Iris pigment epithelial cell (primary cell): ENCODE data around the gene INTS3.
A peak's percentile ranks its signal among the peaks of the same experiment; 100 is the strongest.
"Not testable (repeated sequence)": the region's sequence is repeated elsewhere in the genome, so short reads cannot be mapped to it uniquely, and the experiment has no call there.

Experiments
- DNase-seq: peaks from one replicate; pipeline ENCODE4 v3.0.0-alpha.2; 2011; ENCODE audit warnings: low read depth

INTS3 gene

DNA sequence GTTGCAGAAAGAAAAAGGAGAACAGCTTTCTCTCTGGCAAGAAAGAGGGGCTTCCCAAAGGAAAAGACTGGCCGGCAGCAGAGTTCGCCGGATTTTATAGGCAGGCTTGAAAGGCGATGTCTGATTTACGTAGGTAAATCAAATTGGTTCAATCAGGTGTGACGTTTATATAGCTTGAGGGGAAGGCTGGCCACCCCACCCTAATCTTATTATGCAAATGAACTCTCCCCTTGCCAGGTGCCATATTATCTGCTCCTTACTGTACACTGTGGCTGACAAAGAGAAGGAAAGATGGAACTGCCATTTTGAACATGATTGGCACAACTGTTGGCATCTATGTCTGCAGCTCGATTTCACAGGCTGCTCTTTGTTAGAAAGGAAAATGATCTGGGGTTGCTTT is 16.8 kb upstream of the INTS3 start:
- no peak for DNase-seq

DNA sequence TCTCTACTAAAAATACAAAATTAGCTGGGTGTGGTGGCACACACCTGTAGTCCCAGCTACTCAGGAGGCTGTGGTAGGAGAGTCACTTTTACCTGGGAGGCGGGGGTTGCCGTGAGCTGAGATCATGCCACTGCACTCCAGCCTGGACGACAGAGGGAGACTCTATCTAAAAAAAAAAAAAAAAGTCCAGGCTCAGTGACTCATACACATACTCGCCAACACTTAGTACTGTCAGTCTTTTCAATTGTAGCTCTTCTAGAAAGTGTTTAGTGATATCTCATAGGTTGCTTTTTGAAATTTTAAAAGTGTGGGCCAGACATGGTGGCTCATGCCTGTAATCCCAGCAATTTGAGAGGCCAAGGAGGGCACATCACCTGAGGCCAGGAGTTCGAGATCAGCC is 11.6 kb upstream of the INTS3 start:
- DNase-seq, result not testable (repeated sequence)

DNA sequence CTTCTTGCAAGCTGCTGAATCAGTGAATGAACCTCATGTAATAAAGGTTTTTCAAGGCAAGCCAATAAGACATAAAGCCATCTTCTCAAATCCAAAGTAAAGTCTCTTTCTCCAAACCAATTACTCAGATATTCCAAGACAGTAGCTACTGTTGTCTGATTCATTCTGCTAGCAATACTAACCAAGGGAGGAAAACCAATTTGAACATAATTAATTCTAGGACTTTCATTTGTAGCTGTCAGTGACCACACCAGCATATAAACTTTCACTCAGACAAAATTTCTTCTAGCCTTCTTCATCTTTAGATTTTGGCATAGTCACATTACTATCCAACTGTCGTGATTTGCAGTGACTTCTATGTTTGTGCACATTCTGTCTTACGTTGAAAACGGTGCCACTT is 10.5 kb upstream of the INTS3 start:
- no peak for DNase-seq

DNA sequence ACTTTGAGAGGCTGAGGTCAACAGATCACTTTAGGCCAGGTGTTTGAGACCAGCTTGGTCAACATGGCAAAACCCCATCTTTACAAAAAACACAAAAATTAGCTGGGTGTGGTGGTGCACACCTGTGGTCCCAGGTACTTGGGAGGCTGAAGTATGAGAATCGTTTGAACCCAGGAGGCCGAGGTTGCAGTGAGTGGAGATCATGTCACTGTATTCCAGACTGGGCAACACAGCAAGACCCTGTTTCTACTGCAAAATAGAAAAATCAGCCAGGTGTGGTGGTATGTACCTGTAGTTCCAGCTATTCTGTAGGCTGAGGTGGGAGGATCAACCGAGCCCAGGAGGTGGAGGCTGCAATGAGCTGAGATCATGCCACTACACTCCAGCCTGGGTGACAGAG is 4.2 kb upstream of the INTS3 start:
- DNase-seq, result no peak

DNA sequence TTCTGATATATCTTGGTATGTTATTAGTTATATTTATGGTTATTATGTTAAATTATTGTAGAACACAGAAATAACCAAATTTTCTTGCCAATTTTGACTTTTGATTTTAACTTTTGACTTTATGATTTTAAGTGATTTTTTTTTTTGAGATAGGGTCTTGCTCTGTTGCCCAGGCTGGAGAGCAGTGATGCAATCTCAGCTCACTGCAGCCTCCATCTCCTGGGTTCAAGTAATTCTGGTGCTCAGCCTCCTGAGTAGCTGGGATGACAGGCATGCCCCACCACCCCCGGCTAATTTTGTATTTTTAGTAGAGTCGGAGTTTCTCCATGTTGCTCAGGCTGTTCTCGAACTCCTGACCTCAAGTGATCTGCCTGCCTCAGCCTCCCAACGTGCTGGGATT is 3.2 kb upstream of the INTS3 start:
- DNase-seq, result not testable (repeated sequence)

DNA sequence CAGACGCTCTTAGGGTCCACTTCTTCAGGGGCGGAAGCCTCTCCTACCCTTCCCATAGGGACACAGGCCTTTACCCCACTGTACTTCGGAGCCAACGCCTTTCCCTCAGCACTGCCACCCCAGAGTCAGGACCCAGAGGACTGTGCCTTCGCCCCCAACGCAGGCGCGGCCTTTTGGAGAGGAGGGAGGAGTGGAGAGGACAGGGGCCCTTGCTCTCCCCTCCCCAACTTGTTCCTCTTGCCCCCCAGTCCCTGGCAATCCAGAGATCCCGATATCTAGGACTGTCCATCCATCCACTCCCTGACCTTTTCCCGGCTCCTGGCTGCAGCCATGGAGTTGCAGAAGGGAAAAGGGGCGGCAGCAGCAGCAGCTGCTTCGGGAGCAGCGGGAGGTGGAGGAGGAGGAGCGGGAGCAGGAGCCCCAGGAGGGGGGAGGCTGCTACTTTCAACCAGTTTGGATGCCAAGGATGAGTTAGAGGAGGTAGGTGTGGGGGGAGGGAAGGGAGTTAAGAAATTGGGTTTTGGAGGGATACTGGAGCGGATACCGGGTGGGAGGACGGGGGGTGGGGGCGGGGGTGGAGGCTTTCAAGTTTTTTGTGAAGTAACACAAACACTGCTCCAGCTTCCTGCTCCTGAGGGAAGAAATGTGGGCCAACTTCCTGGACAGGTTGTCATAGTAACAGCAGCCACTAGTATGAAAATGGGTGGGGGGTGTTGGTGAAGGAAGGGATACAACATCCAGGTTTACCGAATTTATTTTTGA is 636 bp downstream of the INTS3 start:
- DNase-seq, result peak; percentile 35

DNA sequence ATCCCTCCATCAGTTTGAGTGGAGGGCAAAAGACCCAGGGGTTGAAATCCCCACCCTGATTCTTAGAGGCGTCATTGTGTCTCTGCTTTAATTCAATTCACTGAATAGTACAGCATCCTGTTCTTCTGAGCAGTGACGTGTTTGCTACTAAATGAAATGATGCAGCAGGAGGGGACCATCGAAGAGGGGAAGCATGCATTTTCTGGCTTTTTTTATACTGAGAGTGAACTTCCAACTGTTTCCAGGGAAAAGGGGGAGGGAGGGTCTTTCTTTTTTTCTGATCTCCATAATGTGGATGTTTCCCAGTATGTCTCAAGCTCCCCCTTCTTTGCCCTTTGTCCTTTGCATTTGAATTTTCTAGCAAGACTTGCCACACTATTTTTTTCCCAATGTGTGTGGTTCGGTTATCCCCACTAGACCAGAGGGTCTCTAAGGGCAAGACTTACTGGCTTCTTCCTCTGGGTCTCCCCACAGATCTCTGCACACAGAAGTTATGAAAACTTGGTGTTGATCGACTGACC is 2.7 kb downstream of the INTS3 start:
- no peak for DNase-seq

DNA sequence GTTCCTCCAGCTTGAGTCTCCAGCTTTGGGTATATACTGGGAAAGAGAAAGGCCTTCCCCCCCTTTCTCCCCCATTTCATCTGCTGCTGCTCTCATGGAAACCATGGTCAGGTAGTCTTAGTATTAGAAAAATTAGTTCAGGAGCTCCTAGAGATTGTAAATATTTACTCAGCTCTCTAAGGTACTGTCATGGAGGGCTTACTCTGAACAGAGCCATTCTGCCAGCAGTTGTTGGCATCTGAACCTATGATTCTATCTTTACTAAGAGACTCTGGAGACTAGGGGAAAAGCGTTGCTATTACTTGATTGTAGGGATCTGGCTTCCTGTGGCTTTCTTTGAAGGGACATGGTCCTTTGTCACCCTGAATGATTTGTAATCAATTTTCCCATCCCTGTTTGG is 6.1 kb downstream of the INTS3 start:
- DNase-seq, result no peak

DNA sequence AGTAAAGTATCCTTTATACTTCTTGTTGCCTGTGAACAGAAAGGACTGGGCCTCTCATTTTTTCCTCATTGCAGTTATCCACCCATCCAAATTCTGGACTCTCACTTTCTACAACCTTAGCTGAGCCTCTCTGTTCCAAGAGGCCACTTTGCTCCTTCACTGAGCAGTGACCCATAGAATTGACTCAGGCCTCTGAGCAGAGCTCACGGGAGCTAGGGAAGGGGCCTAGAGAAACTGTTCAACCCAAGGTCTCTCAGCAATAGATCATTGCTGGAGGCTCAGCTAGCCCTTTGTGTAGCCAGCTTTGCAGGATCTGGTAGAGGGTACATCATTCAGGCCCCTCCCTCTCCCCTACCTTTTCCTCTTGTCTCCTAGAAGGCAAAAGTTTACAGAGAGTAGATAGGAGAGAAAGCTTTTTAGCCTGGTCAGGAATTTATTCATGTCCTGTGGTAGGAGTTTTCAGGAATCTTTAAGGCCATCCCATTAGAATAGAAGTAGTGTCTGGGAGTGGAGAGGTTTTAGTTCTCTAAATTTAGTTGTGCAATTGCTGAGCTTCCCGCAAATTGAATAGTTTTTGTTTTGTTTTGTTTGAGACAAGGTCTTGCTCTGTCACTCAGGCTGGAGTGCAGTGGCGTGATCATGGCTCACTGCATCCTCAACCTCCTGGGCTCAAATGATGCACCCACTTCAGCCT is 6.7 kb downstream of the INTS3 start:
- no peak for DNase-seq

DNA sequence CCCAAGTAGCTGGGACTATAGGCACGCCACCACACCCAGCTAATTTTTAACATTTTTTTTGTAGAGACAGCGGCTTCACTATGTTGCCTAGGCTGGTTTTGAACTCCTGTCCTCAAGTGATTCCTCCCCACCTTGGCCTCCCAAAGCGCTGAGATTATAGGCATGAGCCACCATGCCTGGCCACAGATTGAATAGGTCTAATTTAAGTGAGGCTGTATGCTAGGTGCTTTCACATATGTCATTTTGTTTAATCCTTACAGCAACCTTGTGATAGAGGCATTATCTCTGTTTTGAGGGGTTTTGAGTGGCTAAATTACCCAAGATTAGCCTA is 7.2 kb downstream of the INTS3 start:
- DNase-seq, result no peak

DNA sequence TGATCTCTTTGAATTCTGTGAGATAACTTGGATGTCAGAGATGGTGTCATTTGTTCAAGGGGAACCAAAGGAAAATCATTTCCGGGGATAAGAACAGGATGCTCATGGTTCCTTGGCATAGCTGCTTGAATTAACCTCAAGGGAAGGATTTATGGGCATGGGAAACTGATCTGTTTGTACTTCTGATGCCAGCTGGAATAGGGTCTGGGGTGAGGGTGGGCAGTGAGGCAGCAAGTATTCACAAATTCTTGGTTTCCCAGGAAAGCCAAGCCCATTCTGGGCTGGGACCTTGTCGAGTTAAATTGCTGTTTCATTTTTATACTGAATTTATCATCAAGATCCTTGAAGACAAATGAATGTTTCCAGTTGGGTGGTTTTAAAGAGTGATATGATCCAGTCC is 14.1 kb downstream of the INTS3 start:
- no peak for DNase-seq

DNA sequence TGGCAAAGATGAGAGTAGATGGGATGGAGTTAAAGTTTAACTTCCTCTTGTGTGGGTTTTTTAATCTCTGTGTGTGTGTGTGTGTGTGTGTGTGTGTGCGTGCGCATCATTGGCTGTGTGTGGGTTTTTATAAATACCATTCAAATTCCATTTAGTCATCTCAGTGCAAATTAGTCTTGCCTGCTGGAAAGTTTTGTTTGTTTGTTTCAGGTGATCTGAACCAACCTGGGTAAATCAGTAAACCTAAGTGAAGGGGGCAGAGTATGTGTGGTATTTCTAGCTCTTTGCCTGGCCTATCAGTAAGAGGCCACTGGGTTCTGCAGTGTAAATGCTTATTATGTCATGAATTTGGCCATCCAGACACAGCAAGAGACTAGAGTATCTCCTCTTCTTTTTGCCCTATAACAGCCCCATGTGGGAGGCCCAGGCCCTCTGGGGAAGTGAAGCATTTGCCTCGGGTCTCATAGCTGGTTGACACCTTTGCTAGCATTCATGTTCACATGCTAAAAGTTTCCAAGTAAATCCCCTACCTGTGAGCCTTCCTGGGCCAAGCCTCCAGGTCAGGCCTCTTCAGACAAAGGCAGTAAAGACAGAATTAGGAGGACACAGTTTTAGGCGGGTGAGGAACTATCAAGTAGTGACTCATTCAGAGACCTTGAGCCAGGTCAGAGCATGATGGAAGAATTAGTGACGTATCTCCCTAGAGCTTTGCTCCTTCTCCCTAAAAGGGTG is 14.7 kb downstream of the INTS3 start:
- DNase-seq, result peak; percentile 68

DNA sequence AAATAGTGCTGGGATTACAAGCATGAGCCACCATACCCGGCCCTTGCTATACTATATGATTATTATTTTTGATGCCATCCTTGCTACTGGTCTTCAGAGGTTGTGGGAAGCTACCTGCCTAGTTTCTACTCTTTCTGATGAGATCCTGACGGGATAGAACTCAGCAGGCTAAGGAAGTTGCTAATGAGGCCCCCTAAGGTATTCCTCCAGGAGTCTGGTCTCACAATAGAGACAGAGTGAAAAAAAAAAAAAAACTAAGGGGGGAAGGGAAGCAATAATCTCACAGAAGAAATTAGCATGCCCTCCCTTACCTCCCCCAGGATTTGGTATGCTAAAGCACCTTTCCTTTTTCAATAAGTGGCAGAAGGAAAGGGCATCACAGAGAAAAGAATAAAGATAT is 17.6 kb downstream of the INTS3 start:
- DNase-seq, result no peak

DNA sequence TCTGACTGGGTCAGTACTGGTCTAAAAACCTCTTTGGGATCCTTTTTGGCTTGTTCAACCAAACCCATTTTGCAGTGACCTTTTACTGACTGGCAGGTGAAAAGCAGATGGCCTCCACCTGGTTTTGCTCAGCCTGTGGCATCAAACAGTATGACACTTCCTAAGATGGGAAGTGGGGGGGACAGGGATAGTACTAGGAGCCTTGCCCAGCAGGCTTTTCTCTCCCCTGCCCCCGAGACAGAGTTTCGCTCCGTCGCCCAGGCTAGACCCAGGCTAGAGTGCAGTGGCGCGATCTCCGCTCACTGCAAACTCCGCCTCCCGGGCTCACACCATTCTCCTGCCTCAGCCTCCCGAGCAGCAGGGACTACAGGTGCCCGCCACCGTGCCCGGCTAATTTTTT is 18.3 kb downstream of the INTS3 start:
- no peak for DNase-seq

DNA sequence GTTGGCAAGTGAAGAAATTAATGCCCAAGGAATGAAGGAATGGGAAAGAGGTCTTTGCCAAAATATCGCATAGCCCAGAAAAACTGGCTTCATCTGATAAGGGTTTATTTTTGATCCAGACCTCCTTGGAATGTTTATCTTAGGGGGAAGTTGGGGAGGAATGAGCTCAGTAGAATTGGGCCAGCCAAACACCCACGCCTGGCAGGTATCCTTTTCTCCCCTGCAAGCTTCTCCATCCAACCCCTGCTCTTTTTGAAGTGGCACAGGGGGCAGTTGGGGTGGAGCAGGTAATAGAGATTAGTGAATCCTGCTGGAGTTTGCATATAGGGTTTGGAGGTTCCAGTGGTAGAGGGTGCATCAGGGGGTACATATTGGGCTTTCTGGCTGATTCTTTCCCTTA is 21.1 kb downstream of the INTS3 start:
- DNase-seq, result no peak

DNA sequence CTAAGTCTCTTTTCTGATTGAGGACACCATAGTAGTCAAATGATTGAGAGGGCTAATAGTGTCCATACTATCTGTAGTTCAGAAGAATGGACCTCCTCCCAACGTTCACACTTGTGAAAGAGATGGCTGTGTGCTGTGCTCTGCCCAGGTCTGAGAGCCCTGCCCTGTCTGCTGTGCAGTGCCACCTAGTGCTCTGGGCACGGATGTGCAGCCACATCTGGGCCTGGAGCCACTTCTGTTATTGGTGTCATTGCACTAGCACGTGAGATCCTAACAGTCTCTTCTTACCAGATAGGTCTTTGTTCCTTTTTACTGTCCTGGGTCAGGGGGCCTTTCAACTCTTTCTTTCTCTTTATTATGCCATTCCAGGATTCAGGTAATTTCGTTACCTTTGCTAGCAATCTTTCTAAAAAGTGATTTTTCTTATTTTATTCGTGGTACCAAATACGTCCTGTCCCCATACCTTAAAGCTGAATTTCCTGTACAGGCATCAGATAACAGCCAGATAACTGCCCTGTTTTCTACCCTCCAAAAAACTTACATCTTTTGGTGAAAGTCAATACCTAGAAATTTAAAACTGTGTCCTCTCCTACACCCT is 21.7 kb downstream of the INTS3 start:
- peak; percentile 79 for DNase-seq

DNA sequence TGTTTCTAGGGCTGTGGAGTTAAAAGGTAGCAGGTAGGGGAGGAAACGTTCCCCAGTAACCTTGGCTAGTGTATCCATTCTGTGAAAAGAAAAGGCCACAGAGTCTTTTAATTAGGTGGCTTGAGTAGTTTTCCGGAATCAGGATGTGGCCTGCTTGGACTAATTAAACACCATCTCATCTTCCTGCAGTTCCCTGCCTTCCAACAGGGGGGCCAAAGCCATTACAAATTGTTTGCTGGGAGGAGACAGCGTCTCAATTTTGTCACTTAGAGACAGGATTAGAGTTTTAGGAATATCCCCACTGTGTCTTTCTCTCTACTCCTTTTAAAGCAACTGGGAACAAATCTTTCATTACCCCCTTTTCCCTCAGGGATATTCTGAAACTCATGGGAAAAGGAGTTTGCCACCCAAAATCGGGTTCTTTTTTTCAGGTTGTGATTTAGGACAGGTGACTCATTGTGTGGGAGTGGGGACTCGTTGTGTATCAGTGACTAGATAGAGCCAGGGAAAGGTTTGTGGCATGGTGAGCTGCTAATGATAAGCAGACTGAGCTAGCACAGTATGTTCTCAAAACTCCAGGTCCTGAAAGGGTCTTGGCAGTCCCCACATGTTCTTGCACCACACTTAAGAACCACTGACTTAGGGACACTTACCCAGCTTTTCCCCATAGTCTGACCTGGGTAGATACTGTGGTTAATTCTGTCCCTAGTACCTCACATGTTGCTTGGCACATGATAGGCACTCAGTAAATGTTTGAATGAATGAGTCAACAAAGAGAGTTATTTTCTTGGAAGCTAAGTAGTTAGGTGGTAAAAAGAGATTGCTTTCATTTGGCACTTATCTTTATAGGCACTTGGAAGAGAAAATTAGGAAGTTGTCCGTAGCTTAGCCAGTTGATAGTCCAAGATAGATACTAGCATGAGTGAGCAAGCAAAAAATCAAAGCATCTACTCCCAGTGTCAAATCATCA is 22.5 kb downstream of the INTS3 start:
- peak; percentile 15 for DNase-seq

DNA sequence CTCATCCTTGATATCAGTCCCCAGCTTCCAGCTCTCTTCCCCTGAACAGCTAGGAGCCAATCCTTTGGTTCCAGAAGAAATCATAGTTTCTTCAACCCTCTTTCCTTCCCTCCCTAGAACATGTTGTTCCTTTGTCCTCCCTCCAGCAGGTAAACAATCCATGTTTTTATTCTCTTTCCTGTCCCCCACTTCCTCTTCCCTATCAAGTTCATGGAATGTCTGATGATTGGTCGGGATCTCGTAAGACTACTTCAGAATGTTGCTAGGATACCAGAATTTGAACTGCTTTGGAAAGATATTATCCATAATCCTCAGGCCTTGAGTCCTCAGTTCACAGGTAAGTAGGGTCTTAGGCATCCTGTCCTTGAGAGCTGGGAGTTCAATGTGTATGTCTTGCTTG is 24.2 kb downstream of the INTS3 start:
- DNase-seq, result no peak

DNA sequence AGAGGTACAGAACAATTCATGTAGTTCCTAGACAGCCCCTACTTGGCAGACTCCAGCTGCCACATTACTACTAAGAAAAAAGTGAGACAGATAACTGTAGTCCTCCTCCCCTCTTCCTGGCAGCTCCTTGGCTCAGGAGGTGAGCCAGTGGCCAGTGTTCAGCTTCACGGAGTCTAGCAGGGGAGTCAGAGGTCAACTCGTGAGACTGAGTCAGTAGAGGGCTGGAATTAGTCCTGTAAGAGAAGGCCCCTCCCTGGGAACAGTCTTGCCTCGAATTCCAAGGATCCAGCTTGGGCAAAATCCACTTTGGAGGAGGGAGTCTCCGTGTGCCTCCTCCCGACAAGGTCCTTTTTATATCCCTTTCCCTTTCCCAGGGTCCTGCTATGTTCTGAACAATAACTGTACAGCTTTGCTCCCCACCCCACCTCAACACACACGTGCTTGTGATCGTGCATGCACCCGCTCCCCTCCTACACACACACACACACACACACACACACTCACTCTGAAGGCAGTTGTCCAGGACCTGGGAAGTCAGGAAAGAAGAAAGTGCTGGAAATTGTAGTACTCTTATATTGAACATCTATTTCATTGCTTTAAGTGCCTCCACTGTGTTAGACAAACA is 24.8 kb downstream of the INTS3 start:
- DNase-seq, result peak; percentile 81

DNA sequence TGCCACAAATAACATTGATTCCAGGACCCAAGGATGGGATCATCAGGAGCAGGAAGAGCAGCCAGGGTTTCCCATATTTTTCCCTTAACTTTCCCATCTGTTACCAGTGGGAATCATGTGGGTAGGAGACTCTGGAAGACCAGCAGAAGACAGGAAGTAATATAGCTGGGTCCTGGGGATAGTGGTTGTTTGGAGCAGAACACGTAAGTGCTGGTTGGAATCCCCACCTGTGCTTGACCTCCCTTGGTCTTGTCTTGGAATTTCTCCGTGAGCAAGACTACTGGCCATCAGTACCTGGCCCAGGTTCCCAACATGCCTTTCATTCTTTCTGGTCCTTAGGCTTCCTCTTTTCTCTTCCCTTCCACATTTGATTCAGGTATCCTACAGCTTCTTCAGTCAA is 26.4 kb downstream of the INTS3 start:
- no peak for DNase-seq

DNA sequence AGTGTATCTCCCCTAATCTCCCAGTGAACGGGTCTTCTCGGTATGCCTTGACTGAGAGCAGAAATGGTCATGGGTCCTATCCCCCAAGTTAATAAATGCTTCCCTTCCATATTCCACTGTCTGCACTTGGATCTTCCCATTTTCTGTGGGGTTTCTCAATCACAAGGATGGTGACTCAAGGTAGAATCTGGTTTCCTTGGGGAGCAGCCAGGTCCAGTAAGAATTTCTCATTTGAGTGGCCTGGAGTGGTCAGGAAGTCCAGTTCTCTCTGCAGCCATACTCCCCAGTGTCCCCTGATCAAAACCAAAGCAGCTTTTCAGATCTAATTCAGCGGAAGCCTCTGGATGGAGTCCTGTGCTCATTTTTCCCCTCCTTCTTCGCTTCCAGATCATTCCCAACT is 32.6 kb downstream of the INTS3 start:
- DNase-seq, result peak; percentile 54
